Measurements from ENCODE around the gene TUBGCP6. TPM values are rescaled to one million over a fixed set of nuclear protein-coding genes. Genes with fewer than 3 reads are reported as not detected.

The TUBGCP6 gene
- total RNA-seq, 3 donors from 2014 or later = 34.2 to 66.2 (median 59.6) TPM

DNA sequence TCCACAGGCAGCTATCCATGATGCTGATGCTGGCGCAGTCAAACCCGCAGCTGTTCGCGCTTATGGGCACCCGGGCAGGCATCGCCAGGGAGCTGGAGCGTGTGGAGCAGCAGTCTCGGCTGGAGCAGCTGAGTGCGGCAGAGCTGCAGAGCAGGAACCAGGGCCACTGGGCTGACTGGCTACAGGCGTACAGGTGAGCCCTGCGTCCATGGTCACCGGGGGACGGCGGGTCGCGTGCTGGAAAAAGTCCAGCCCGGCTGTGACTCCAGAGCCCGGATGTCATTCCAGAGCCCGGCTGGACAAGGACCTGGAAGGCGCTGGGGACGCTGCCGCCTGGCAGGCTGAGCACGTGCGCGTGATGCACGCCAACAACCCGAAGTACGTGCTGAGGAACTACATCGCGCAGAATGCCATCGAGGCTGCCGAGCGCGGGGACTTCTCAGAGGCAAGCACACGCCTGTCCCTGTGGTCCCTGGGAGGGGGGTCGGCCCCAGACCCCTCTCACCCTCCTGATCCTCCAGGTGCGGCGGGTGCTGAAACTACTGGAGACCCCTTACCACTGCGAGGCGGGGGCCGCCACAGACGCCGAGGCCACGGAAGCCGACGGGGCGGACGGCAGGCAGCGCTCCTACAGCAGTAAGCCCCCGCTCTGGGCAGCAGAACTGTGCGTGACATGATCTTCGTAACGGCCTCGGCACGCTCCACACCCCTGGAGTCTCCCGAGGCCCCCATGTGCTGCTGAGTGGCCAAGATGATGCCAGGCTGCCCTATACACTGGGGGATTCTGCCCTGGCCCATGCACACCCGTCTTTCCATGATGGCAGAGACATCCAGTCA is 27.9 kb downstream of the TUBGCP6 start:
- intact Hi-C loops (cut with DNase I; ENCODE audit: low total_unique reads) = no loop called here
- peaks cover 18% of the 10 kb centered on the region for H3K36me3 ChIP-seq
- TF ChIP-seq, protein P1, sequence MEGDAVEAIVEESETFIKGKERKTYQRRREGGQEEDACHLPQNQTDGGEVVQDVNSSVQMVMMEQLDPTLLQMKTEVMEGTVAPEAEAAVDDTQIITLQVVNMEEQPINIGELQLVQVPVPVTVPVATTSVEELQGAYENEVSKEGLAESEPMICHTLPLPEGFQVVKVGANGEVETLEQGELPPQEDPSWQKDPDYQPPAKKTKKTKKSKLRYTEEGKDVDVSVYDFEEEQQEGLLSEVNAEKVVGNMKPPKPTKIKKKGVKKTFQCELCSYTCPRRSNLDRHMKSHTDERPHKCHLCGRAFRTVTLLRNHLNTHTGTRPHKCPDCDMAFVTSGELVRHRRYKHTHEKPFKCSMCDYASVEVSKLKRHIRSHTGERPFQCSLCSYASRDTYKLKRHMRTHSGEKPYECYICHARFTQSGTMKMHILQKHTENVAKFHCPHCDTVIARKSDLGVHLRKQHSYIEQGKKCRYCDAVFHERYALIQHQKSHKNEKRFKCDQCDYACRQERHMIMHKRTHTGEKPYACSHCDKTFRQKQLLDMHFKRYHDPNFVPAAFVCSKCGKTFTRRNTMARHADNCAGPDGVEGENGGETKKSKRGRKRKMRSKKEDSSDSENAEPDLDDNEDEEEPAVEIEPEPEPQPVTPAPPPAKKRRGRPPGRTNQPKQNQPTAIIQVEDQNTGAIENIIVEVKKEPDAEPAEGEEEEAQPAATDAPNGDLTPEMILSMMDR (IDR thresholded peaks at IDR 0.05) = no peak
- TF ChIP-seq POLR2A (IDR thresholded peaks at IDR 0.05) = no peak
- no peak for TF ChIP-seq POLR2AphosphoS5 (IDR thresholded peaks at IDR 0.05)
- DNase-seq (ENCODE audit: low spot score in 2 of 2) = no peak
- H3K27ac ChIP-seq = no peak overlapping the region
- H3K9me3 ChIP-seq = no peaks in the 10 kb centered on the region
- H3K4me3 ChIP-seq = no peak overlapping the region
- H3K4me1 ChIP-seq = no peaks in the 10 kb centered on the region
- H3K27me3 ChIP-seq = no peaks in the 10 kb centered on the region

DNA sequence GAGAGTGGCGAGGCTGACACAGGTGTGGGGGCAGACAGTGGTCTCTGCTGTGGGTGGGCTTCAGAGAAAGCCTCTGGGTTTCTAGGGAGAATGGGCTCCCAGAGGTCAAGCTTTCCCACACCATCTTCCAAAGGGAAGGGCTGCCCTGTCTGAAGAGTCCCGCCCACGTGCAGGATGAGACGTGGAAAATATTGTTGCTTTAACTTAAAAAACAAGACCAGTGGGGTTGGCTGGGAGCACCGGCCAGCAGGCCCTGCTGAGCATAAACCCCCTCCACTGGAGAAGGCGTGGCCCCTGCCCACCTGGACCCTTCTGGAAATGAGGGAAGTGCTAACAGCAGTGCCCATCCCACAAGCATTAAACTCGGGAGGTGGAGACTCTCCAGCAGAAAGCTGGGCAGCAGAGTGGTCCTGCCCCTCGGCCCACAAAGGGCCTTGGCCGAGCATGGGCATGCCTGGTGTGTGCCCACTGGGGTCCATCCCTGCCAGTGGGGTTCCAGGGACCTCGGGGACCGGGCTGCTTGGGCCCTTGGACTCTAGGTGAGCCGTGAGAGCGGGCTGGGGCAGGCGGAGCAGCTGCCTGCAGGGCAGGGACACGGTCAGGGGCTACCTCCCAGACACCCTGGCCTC is 28.7 kb downstream of the TUBGCP6 start:
- intact Hi-C loops (cut with DNase I; ENCODE audit: low total_unique reads) = no loop called here
- TF ChIP-seq, protein P1 (IDR thresholded peaks at IDR 0.05) = no peak
- TF ChIP-seq POLR2A (IDR thresholded peaks at IDR 0.05) (no peak), POLR2AphosphoS5 (IDR thresholded peaks at IDR 0.05) (no peak)
- Histone ChIP-seq H3K27ac (no peak overlapping the region), H3K4me1 (no peaks in the 10 kb centered on the region), H3K9me3 (no peaks in the 10 kb centered on the region), H3K36me3 (peaks cover 12% of the 10 kb centered on the region), H3K4me3 (no peak overlapping the region), H3K27me3 (no peaks in the 10 kb centered on the region)
- DNase-seq (ENCODE audit: low spot score in 2 of 2) = no peak

DNA sequence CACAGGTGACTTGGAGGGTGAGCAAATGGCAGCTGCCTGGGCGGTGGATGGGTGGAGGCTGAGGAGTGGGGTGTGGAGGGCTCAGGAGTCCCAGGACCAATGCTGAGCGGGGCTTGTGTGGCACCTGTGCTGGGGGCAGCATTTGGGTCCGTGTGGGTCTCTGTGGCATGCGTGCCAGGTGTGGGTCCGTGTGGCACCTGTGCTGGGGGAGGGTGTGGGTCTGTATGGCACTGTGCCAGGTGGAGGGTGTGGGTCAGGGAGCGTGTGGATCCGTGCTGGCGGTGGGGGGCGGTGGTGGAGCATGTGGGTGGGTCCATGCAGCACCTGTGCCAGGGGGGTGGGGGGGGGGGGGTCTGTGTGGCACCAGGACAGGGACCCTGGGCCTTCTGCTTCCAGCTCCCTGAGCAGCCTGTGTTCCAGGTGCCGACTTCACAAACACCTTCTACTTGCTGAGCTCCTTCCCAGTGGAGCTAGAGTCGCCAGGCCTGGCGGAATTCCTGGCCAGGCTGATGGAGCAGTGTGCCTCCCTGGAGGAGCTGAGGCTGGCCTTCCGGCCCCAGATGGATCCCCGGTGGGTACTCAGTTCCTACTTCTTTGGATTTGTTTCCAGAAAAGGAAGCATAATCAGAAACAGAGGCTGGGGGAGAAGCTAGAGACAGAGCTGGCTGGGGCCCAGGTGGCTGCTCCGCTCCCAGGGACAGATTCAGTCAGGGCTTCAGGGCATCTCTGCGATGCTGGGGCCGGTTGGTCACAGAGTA is 29.3 kb downstream of the TUBGCP6 start:
- H3K27me3 ChIP-seq = no peaks in the 10 kb centered on the region
- no peak overlapping the region for H3K4me3 ChIP-seq
- intact Hi-C loops (cut with DNase I; ENCODE audit: low total_unique reads) = no loop called here
- DNase-seq (ENCODE audit: low spot score in 2 of 2) = no peak
- peaks cover 10% of the 10 kb centered on the region for H3K36me3 ChIP-seq
- peak overlapping the region in 1 of 2 donors; percentile 25 for H3K27ac ChIP-seq
- no peak for TF ChIP-seq POLR2AphosphoS5 (IDR thresholded peaks at IDR 0.05)
- no peak for TF ChIP-seq POLR2A (IDR thresholded peaks at IDR 0.05)
- TF ChIP-seq, protein P1 (IDR thresholded peaks at IDR 0.05) = no peak
- H3K9me3 ChIP-seq = no peaks in the 10 kb centered on the region
- H3K4me1 ChIP-seq = no peaks in the 10 kb centered on the region

DNA sequence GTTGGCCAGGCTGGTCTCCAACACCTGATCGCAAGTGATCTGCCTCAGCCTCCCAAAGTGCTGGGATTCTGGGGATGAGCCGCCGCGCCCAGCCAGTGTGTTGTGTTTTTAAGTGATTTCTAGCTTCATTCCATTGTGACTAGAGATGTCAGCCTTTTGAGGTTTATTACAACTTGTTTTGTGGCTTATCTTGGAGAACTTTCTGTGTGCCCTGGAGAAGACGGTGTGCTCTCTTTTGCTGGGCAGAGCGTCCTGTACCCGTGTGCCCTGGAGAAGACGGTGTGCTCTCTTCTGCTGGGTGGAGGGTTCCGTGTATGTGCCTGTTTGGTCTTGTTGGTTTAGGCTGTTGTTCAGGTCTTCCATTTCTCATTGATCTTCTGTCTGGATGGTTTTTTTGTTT is 31.6 kb downstream of the TUBGCP6 start:
- intact Hi-C loops (cut with DNase I; ENCODE audit: low total_unique reads) = no loop called here

More for the DNA sequence above, 31.6 kb downstream of the TUBGCP6 start:
- Histone ChIP-seq H3K36me3 (peaks cover 10% of the 10 kb centered on the region), H3K27me3 (no peaks in the 10 kb centered on the region), H3K4me1 (no peaks in the 10 kb centered on the region), H3K9me3 (no peaks in the 10 kb centered on the region), H3K27ac (no peak overlapping the region), H3K4me3 (no peak overlapping the region)
- no peak for DNase-seq (ENCODE audit: low spot score in 2 of 2)
- TF ChIP-seq POLR2AphosphoS5 (IDR thresholded peaks at IDR 0.05) (no peak), POLR2A (IDR thresholded peaks at IDR 0.05) (no peak)
- TF ChIP-seq, protein P1 (IDR thresholded peaks at IDR 0.05) = no peak

Data from breast epithelium (tissue), 4 donors.